GM10248 (cell line): ENCODE results near the gene STEAP3.

Experiments
- CTCF ChIA-PET: fragments of 300-600 bp; sonication (Branson Sonifier 250); formaldehyde crosslinking; extraction: SDS; loops from one replicate; lab custom pipeline; 2021; ENCODE audit warnings: antibody characterized with exemption; lab: Yijun Ruan, JAX
- POLR2A ChIA-PET: fragments of 350-650 bp; sonication (Branson Sonifier 250); formaldehyde crosslinking; extraction: SDS; loops from one replicate; lab custom pipeline; 2020; ENCODE audit warnings: antibody characterized with exemption; lab: Yijun Ruan, JAX
- DNase-seq: peaks from one replicate; pipeline ENCODE4 v3.0.0; 2012; ENCODE audit errors: extremely low spot score
- CTCF ChIP-seq: IDR thresholded peaks from 2 replicates; pipeline ENCODE4 v1.5.1; 2012; ENCODE audit warnings: mild to moderate bottlenecking, low read depth; ENCODE audit errors: extremely low read depth, missing control alignments, control extremely low read depth

STEAP3 gene

GRCh38 chr2:119256582-119256921 lies 32.9 kb downstream of the STEAP3 start:
- CTCF ChIA-PET = no interaction called here
- POLR2A ChIA-PET = no interaction called here
- DNase-seq = no peak
- TF ChIP-seq CTCF = no peak

GRCh38 chr2:119257198-119257597 lies 33.6 kb downstream of the STEAP3 start:
- no peak for TF ChIP-seq CTCF
- no peak for DNase-seq
- ChIA-PET POLR2A (no interaction called here), CTCF (interaction anchor here (1.9 kb wide), 1 partner anchor 38 kb away, joined by 6 read pairs; no protein-coding TSS in a partner anchor)

GRCh38 chr2:119259296-119259860 lies 35.7 kb downstream of the STEAP3 start:
- no peak for DNase-seq
- ChIA-PET CTCF (interaction anchor here (1.4 to 2.6 kb wide), 2 partner anchors 10 to 378 kb away, joined by 4 to 9 read pairs; no protein-coding TSS in a partner anchor), POLR2A (no interaction called here)
- TF ChIP-seq CTCF = no peak

- DNase-seq = no peak
- CTCF ChIA-PET = interaction anchor here (1.5 to 1.7 kb wide), 2 partner anchors 10 to 379 kb away, joined by 3 to 9 read pairs; no protein-coding TSS in a partner anchor
- POLR2A ChIA-PET = no interaction called here
- TF ChIP-seq CTCF = no peak
Observed at GRCh38 chr2:119260646-119261492, 37.2 kb downstream of the STEAP3 start.

- ChIA-PET CTCF (interaction anchor here (1.3 to 1.8 kb wide), 4 partner anchors 10 to 380 kb away, joined by 3 to 9 read pairs (median 4); no protein-coding TSS in a partner anchor), POLR2A (no interaction called here)
- no peak for DNase-seq
- no peak for TF ChIP-seq CTCF
Observed at GRCh38 chr2:119261493-119262225, 38.0 kb downstream of the STEAP3 start.

GRCh38 chr2:119263025-119263424 lies 39.4 kb downstream of the STEAP3 start:
- POLR2A ChIA-PET = no interaction called here
- no peak for TF ChIP-seq CTCF
- no peak for DNase-seq
- CTCF ChIA-PET = interaction anchor here (1.8 to 4.4 kb wide), 6 partner anchors 11 to 381 kb away, joined by 5 to 43 read pairs (median 10); no protein-coding TSS in a partner anchor
